GM21360 (cell line): ENCODE data around the gene GJC2.

Experiments used
- ATAC-seq: cut with Tn5 transposase; IDR thresholded peaks from one replicate; pipeline ENCODE4 v1.9.1; 2021; ENCODE audit warnings: mild to moderate bottlenecking, moderate library complexity; ENCODE audit not compliant: unreplicated experiment

The GJC2 gene

DNA sequence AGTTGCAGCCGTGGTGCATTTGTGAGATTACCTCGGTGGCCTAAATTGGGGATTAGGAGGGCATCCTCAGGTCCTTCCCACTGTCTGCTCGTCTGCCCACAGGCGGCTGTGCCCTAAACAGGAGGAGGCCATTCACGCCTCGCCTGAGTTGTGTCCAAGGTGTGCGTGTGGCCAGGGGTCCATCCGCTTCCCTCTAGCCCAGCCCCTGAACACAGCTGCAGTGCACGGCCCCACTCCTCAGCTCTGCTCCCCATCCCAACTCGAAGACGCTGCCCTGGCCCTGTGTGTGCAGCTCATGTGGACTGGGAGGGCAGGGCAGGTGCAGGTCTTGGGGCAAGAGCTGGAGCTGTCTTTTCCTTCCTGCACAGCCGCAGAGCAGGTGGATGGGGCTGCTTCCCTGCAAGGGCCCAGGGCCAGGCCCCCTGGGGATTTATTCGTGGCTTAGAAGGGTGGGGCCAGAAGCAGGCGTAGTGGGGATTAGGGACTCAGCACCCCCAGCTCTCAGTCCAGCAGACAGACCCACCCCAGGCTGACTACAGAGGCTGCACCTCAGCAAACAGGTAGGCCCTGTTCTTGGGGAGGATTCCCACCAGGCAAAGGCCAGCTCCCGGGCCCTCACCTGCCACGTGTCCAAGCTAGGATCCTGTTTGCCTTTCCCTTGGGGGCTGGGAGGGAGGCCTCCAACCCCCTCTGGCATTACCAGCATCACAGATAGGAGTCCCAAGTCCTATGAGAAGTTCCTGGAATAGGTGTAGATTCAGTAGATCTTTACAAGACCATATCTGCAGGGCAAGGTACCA, 5.3 kb upstream of the GJC2 start:
- no peak for ATAC-seq

DNA sequence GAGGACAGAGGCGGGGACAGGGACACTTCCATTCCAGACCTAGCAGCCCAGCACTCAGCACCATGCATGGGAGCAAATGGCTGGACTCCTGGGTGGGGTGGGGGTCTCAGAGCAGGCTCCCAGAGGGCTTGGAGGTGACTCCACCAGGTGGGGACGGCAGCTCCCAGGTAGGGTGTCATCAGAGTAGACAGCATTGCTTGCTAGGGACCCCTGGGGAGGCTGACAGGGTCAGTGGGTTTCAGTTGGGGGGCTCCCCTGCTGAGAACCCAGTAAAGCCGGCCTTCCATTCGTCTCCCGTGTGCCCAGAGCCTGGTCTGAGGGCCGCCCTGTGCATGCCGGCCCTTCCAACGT, 4.8 kb upstream of the GJC2 start:
- no peak for ATAC-seq

DNA sequence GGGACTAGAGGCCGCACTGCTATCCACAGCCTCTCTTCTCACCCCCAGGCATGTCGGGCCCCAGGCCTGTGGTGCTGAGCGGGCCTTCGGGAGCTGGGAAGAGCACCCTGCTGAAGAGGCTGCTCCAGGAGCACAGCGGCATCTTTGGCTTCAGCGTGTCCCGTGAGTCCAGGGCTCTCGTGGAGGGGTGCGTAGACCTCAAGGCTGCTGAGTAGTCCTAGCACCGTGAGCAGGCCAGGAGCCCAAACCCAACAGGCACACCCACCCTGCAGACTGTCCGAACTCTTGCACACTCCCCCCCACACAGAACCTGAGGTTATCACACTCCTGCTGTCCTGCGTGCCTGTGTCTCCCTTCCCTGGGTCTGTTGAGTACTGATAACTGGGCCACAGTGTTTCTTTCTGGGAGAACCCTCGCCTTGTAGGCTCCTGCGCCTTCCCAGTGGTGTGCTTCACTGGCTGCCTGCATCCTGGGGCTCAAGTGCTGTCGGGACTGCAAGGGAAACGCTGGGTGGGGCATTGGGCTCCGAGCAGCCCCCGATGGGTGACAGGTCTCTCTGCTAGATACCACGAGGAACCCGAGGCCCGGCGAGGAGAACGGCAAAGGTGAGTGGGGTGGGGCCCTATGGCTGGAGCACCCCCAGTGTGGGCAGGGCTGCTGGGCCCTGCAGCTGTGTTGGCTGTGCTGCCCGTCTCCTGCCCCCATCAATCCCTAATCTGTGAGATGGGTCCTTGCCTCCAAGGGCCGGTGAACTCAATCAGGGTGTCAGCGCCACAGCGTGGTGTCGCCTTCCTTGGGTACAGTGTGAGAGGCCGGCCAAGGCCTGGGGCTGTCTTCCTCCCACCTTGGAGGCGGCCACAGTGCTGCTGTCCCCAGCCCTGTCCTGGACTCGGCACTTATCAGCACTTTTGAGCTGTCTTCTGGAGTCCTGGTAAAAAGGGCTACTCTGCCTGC, 4.0 kb upstream of the GJC2 start:
- ATAC-seq = no peak

DNA sequence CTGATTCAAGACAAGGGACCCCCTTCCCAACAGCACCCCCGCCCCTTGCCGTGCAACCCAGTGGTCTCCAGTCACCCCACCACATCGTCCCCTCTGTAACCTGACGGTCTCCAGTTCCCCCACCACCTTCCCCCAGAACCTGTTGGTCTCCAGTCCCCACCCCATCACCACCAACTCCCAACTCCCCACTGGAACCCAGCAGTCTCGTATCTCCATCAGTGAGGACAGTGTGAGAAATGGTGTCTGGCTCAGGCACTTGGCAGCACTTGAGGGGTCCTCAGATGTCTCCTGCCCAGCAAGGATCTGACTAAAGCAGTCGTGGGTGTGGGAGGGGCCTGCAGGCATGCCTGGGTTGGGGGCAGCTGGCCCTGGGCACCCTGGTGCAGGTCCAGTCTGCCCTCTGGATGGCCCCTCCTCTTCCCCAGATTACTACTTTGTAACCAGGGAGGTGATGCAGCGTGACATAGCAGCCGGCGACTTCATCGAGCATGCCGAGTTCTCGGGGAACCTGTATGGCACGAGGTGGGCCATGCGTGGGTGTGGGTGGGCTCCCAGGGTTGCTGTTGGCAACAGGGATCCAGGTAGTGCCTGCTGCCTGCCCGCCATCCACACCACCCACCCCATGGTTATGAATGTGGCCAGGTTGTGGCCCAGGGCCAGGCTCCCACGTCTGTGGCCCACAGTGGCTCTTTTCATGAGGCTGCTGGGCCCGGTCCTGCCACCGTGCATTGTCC, 3.1 kb upstream of the GJC2 start:
- no peak for ATAC-seq

DNA sequence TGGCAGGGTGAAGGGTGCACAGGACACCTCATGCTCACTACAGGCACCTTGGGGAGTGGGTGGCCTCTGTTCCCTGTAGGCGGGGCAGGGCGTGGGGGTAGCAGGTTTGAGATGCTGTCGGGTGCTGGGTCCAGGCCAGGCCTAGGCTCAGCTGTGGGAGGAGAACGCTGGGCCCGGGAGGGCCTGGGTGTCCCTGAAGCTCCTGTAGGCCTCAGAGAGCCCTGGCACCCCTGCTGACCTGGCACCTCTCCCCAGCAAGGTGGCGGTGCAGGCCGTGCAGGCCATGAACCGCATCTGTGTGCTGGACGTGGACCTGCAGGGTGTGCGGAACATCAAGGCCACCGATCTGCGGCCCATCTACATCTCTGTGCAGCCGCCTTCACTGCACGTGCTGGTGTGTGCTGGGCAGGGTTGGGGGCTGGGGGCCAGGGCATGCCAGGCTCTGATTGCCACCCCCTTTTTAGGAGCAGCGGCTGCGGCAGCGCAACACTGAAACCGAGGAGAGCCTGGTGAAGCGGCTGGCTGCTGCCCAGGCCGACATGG, 2.5 kb upstream of the GJC2 start:
- no peak for ATAC-seq

DNA sequence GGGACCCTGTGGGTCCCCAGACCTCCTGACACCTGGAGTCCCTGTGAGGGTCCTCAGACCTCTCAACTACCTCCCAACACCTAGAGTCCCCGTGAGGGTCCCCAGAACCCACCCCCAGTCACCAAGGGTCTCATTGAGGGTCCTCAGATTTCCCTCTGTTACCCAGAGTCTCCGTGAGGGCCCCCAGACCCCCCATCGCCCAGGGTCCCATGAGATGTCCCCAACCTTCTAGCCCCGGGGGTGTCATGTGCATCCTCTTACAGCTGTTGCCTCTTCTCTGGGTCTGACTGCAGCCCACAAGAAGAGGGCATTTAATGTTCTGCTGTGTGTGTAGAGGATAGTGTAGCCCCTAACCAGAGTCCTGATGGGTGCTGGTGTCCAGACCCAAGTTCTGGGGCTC, 2.0 kb upstream of the GJC2 start:
- no peak for ATAC-seq

DNA sequence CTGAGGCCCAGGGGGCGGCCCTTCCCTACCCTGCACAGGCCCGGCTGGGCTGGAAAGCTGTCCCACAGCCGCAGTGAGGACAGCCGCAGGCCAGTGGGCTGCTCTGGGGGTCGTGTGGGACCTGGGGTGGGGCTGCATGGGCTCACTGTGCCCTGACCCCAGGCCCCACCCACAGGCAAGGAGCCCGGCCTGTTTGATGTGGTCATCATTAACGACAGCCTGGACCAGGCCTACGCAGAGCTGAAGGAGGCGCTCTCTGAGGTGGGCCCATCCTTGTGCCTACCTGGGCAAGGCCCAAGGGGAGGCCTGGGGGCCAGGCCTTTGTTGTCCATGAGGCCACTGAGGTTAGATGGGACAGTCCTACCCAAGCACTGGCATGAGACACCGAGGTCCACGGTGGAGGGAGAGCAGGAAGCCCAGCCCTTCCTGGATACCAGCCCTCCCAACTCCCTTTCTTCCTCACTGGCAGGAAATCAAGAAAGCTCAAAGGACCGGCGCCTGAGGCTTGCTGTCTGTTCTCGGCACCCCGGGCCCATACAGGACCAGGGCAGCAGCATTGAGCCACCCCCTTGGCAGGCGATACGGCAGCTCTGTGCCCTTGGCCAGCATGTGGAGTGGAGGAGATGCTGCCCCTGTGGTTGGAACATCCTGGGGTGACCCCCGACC, 1.4 kb upstream of the GJC2 start:
- ATAC-seq = no peak

DNA sequence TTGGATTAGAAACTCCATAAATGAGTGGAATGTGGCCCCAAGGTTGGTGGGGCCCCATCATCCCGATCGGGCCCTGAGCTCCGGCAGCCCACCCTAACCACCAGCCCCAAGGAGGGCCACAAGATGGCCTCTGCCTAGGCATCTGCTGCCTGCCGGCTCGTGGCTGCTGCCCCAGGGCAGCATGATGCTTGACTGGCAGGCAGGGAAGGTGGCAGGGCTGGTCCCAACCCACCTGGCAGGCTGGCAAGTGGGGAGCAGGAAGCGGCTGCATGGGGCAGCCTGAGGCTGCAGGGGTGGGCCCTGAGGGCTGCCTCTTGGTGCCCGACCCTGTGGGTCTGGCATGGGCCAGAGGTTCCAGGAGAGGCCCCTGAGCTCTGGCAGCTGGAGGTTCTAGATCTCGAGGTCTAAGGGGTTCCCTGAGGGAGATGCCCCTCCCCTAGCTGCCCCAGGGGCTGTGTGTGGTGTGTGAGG, 760 bp upstream of the GJC2 start:
- ATAC-seq = no peak

DNA sequence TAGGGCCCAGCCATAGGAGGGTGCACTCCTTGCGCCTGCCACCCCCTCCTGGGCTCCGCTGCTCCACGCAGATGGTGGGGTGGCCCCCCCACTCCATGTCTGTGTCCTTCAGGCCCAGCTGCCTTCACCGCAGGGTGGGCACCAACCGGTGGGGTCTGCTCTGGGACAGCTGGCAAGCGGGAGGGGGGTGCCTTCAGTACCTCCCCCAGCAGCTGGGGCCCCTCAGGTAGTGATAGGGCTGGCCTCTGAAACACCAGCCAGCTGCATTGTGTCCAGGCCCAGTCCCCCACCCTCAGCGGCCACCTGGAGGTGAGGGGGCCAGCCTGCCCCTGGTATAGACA, 360 bp downstream of the GJC2 start:
- no peak for ATAC-seq

DNA sequence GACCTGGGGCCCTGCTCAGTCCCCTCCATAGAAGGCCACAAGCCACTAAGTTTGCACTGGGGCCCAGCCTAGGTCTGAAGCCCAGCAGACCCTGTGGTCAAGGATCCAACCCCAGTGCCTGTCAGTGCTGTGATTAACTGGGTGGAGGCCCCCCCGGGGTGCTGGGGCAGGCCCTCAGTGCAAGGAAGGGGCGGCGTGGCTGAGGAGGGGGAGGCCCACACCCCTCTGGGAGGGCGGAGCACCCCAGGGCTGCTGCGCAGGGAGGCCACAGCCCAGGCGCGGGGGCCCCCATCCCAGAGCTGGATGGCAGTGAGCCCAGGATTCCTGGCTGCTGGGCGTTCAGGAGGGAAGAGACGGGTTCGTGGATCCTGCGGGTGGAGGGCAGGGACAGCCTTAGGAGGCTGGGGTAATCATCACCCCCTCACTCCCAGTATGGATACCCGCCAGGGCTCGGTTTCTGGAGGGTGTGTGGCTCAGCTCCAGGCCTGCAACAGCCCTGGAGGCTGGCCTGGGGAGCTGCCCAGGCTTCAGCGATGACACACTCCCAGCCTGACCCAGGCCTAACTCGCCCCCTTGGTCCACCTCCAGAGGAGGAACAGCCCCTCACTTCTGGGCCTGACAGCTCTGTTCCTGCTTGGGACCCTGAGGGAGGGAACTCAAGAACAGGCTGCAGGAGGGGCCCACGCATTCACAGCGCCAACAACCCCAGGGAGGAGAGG, 890 bp downstream of the GJC2 start:
- no peak for ATAC-seq

DNA sequence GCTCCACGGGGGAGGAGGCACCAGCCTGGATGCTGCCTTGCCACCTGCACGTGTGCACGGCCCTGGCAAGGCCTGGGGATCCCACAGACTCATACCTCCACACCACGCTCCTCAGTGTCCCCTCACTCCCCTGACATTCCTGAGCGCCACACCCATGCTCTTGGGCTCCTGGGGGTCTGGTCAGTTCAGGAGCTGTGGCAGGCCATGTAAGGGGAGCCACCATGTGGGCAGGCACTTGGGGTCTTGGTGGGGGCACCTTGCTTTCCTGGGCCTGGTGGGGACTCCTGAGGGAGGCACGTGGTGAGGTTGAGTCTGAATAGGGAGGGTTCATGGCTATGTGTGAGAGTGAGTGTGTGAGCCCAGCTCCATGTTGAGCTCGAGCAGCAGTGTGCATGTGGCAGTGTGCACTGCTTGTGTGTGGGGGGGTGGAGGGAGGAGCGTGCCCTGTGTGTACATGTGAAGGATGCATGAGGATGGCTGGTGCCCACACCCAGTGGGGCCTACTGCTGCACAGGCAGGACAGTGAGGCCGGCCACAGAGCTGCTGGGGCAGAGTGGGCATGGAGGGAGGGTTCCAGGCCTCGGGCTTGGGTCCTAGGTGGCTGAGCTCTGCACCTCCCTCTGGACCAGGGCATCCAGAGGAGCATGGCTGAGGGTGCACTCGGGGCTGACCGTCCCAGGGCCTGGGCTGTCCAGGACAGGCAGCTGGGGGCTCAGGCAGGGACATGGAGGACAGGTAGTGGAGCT, 1.6 kb downstream of the GJC2 start:
- ATAC-seq = no peak

DNA sequence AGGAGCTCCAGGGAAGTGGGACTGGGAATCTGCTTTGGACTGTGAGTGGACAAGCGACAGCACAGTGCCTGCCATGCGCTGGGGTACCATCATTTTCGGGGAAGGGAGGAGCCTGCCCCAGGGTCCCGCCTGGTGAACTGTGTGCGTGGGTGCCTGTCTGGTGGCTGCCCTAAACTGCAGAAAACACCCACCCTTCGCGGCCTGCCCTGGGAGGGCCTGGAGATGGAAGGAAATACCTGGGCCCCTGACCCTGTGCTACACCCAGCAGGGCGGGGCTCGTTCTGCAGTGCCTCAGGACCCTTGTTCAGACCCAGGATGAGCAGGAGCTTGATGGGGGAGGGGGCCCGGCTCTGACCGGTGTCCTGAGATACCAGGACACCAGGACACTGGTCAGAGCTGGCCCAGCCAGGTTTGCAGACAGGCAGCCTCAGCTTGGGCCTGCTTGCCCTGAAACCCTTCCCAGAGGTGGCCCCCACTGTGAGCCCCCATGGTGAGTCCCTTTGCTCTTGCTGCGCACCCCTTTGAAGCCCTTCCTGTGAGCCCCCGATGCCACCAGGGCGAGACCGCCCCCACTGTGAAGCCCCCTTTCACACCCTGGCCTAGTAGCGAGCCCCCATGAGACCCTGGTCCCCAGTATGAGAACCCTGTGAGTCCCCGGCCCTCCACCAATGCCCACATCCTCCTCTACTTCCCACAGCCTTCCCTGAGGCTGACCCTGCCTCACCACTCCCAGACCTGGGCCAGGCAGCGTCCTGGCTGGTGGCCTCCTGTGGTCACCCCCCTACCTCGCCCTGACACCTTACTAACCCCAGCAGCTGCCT, 2.6 kb downstream of the GJC2 start:
- no peak for ATAC-seq

DNA sequence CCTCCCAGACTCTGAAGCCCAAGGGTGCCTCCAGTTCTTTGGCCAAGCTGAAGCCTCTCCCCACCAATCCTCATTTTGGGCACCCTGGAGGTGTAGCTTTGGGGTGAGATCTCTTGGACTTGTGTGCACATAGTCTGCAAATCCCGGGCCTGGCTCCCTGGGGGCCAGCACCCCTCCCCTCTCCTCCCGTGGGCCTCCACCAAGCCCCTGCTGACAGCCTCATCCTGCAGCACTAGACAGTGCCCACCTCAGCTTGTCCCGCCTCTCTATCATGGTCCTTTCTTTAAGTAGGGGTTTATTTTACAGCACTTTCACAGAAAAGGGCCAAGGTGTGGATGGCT, 3.2 kb downstream of the GJC2 start:
- ATAC-seq = no peak

DNA sequence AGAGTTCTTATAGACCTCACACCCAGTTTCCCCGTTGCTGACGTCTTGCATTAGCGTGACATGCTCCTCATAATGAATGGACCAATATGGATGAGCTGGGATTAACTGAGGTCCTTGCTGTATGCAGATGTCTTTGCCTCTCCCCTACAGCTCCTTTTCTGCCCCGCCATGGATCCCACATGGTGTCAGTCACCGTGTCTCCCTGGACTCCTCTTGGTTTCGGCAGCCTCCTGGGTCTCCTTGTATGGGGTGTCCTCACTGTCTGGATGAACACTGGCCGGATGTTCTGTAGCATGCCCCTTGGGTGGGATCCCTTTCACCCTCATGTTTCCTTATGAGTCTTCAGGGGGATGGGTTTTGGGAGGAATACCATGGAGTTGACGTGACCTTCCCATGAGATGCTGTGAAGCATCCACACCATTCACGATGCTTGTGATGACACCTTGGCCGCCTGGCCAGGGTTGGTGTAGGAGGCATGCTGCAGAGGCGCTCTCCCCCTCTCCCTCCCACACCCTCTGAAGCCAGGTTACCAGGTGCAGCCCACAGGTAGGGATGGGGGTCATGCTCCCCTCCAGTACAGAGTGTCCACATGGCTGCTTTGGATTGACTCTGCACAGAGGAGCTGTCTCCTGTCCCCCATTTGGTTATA, 4.4 kb downstream of the GJC2 start:
- ATAC-seq = no peak

DNA sequence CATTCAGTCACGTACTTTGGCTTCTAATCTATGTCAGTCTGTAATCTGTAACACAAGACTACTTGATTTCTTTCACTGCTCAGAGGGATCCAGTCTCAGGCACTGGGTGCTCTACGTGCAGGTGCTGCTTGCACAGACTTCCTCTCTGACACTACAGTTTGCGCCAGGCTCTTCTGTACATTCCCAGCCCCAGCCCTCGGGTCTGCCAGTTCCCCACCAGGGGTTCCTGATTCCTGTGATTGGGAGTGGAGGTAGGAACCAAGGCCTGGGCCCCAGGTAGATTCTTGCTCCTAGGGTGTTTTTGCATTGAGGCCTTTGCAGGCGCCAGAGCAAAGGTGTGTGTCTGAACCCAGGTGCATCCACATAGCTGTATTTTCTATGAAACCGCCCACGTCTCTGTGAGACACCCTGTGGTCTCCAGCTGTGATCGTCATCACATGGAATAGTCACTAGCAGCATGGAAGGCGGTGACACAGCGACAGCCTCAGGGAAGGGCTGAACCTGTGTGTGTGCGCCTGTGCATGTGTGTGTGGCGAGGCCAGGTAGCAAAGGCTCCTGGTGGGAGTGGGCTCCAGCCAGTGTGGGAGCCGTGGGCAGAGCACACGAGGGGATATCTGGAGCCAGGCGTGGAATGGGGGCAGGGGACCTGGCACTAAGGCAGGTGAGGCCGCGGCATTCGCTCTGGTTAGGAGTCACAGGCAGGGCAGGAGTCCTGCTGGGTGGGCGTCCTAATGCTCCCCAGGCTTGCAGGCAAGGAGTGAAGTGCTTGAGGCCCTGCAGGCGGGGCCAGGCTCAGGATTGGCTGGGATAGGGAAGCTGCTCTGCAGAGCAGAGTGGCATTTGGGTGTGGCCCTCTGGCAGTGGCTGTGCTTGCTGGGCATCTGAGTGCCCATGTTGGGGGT, 5.2 kb downstream of the GJC2 start:
- no peak for ATAC-seq

DNA sequence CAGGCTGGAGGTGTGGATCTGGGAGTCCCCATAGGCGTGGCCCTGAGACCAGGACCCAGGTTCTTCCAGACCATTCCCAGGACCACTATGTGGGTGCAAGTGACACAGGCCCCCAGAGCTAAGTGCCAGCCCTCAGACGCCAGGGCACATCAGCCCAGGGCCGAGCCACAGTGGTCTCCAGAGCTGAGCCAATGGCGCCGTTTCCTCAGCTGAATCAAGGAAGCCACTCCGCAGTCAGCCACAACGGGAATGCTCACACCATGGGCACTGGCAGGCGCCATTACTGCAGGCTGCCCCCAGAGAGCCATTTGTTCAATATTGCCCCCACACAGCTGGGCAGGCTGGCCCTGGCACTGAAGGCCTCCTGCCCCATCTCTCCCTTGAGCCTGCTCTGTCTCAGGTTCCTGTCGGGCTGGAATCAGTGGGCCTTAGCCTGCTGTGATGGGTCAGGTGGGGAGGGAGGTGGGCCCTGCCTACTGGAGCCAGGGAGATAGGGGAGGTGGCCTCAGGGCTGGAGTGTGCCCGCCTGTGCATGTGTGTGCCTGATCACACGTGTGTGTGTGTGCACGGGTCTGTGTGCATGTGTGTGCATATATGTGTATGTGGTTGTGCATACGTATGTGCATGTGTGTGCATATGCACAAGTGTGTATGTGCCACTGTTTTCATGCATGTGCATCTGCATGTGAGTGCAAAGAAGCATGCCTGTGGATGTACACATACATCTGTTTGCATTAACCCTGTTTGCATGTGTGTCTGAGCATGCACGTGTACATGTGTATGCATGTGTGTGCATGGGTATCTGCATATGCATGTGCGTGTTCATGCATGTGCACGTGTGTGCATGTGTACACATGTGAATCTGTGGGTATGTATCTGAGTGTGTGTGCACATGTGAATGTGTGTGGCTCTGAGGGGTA, 6.1 kb downstream of the GJC2 start:
- no peak for ATAC-seq
